H9 (cell line): Measurements from ENCODE around the gene MAGOH. TPM values are rescaled to one million over a fixed set of nuclear protein-coding genes. Genes with fewer than 3 reads are reported as not detected.

Experiments
- DNase-seq: peaks from one replicate; pipeline ENCODE4 v3.0.0-alpha.2; 2017
- H2AFZ ChIP-seq: one replicate; pipeline ENCODE4 v1.6.1; 2013; ENCODE audit warnings: mild to moderate bottlenecking, low read length, control low read depth, moderate library complexity
- H2AK5ac ChIP-seq: 2 replicates; pipeline ENCODE4 v1.6.1; 2013; ENCODE audit warnings: low read length, control low read depth, mixed read lengths; ENCODE audit not compliant: insufficient read length
- H2BK120ac ChIP-seq: one replicate; pipeline ENCODE4 v1.6.1; 2013; ENCODE audit warnings: low read depth, mild to moderate bottlenecking, low read length, control low read depth, inconsistent platforms; ENCODE audit not compliant: poor library complexity, severe bottlenecking
- H2BK12ac ChIP-seq: 2 replicates; pipeline ENCODE4 v1.6.1; 2013; ENCODE audit warnings: low read length, control low read depth, mixed read lengths, low read depth; ENCODE audit not compliant: insufficient read length
- H2BK15ac ChIP-seq: 2 replicates; pipeline ENCODE4 v1.6.1; 2013; ENCODE audit warnings: low read depth, low read length, control low read depth
- H2BK20ac ChIP-seq: one replicate; pipeline ENCODE4 v1.6.1; 2013; ENCODE audit warnings: low read depth, mild to moderate bottlenecking, low read length, control low read depth, inconsistent platforms; ENCODE audit not compliant: poor library complexity, severe bottlenecking
- H2BK5ac ChIP-seq: 2 replicates; pipeline ENCODE4 v1.6.1; 2013; ENCODE audit warnings: low read length, control low read depth, mixed read lengths; ENCODE audit not compliant: insufficient read length
- H3K14ac ChIP-seq: 2 replicates; pipeline ENCODE4 v1.6.1; 2013; ENCODE audit warnings: low read length, control low read depth; ENCODE audit not compliant: insufficient read depth
- H3K18ac ChIP-seq: 2 replicates; pipeline ENCODE4 v1.6.1; 2013; ENCODE audit warnings: low read depth, mild to moderate bottlenecking, mixed read lengths, low read length, control low read depth; ENCODE audit not compliant: insufficient read length
- H3K23ac ChIP-seq: 2 replicates; pipeline ENCODE4 v1.6.1; 2013; ENCODE audit warnings: low read length, control low read depth, mixed read lengths, low read depth; ENCODE audit not compliant: insufficient read length
- H3K23me2 ChIP-seq: 2 replicates; pipeline ENCODE4 v1.6.1; 2013; ENCODE audit warnings: low read depth, mild to moderate bottlenecking, mixed read lengths, low read length, control low read depth; ENCODE audit not compliant: insufficient read length, poor library complexity, severe bottlenecking
- H3K27ac ChIP-seq: 2 replicates; pipeline ENCODE4 v1.5.1; 2013; ENCODE audit warnings: low read length, control low read depth, mixed read lengths, low read depth; ENCODE audit not compliant: insufficient read length
- H3K27me3 ChIP-seq: 2 replicates; pipeline ENCODE4 v1.6.1; 2013; ENCODE audit warnings: low read length, control low read depth, inconsistent platforms; ENCODE audit not compliant: insufficient read depth
- H3K4ac ChIP-seq: 2 replicates; pipeline ENCODE4 v1.6.1; 2013; ENCODE audit warnings: low read depth, mild to moderate bottlenecking, control low read depth, inconsistent platforms, low read length, moderate library complexity
- H3K4me1 ChIP-seq: 2 replicates; pipeline ENCODE4 v1.6.1; 2013; ENCODE audit warnings: low read length, control low read depth, inconsistent platforms; ENCODE audit not compliant: insufficient read depth
- H3K4me2 ChIP-seq: 2 replicates; pipeline ENCODE4 v1.6.1; 2013; ENCODE audit warnings: low read length, control low read depth, mixed read lengths; ENCODE audit not compliant: insufficient read length, insufficient read depth
- H3K56ac ChIP-seq: 2 replicates; pipeline ENCODE4 v1.6.1; 2013; ENCODE audit warnings: low read depth, mild to moderate bottlenecking, mixed read lengths, low read length, control low read depth; ENCODE audit not compliant: insufficient read length
- H3K79me1 ChIP-seq: 2 replicates; pipeline ENCODE4 v1.6.1; 2013; ENCODE audit warnings: low read depth, mild to moderate bottlenecking, moderate library complexity, low read length, control low read depth, inconsistent platforms; ENCODE audit not compliant: insufficient read depth, poor library complexity, severe bottlenecking
- H3K79me2 ChIP-seq: 2 replicates; pipeline ENCODE4 v1.6.1; 2013; ENCODE audit warnings: low read length, control low read depth, inconsistent platforms; ENCODE audit not compliant: insufficient read depth
- H3K9ac ChIP-seq: 2 replicates; pipeline ENCODE4 v1.6.1; 2013; ENCODE audit warnings: low read length, control low read depth, mixed read lengths; ENCODE audit not compliant: insufficient read length; ENCODE audit errors: extremely low read depth
- H3K9me3 ChIP-seq: one replicate; pipeline ENCODE4 v1.6.1; 2013; ENCODE audit warnings: low read depth, low read length, inconsistent platforms; ENCODE audit not compliant: control insufficient read depth
- H3T11ph ChIP-seq: one replicate; pipeline ENCODE4 v1.6.1; 2013; ENCODE audit warnings: mild to moderate bottlenecking, low read length, control low read depth, inconsistent platforms
- H4K20me1 ChIP-seq: one replicate; pipeline ENCODE4 v1.6.1; 2013; ENCODE audit not compliant: control insufficient read depth, insufficient read length, insufficient read depth
- H4K5ac ChIP-seq: 2 replicates; pipeline ENCODE4 v1.6.1; 2013; ENCODE audit warnings: low read depth, mild to moderate bottlenecking, mixed read lengths, low read length, control low read depth; ENCODE audit not compliant: insufficient read length
- H4K8ac ChIP-seq: replicated peaks from 2 replicates; pipeline ENCODE4 v1.6.1; 2013; ENCODE audit warnings: low read length, control low read depth, mixed read lengths, low read depth; ENCODE audit not compliant: insufficient read length
- H4K91ac ChIP-seq: 2 replicates; pipeline ENCODE4 v1.6.1; 2013; ENCODE audit warnings: low read depth, mild to moderate bottlenecking, moderate library complexity, mixed read lengths, low read length, control low read depth; ENCODE audit not compliant: insufficient read length
- H3K27ac Mint-ChIP-seq, 3 experiments: 2 replicates in 2 of 3; 3 replicates in 1 of 3; pipeline ENCODE4 v1.8.0; 2020 to 2021; ENCODE audit warnings: mixed read lengths in 3 of 3, mild to moderate bottlenecking in 1 of 3, moderate library complexity in 1 of 3
- H3K27me3 Mint-ChIP-seq: 2 replicates; pipeline ENCODE4 v1.8.0; 2021; ENCODE audit warnings: low read depth, mild to moderate bottlenecking, moderate library complexity, mixed read lengths
- H3K36me3 Mint-ChIP-seq, 3 experiments: 2 replicates in 2 of 3; 3 replicates in 1 of 3; pipeline ENCODE4 v1.8.0; 2020 to 2021; ENCODE audit warnings: low read depth in 3 of 3, mixed read lengths in 3 of 3; ENCODE audit not compliant: insufficient read depth in 1 of 3
- H3K4me1 Mint-ChIP-seq, 2 experiments: 2 replicates each; pipeline ENCODE4 v1.8.0; 2020; ENCODE audit warnings: mixed read lengths in 2 of 2
- H3K4me3 Mint-ChIP-seq, 2 experiments: 2 replicates in 1 of 2; 3 replicates in 1 of 2; pipeline ENCODE4 v1.8.0; 2020 to 2021; ENCODE audit warnings: mild to moderate bottlenecking in 2 of 2, mixed read lengths in 2 of 2, moderate library complexity in 1 of 2
- H3K9me3 Mint-ChIP-seq, 2 experiments: 2 replicates in 1 of 2; 3 replicates in 1 of 2; pipeline ENCODE4 v1.8.0; 2020; ENCODE audit warnings: mild to moderate bottlenecking in 2 of 2, mixed read lengths in 2 of 2, moderate library complexity in 1 of 2
- total RNA-seq: library from RNA; stranded (reverse); gene quantifications from 2 replicates; pipeline ENCODE4 v1.2.1, GENCODE V29; 2021
- TF ChIP-seq, protein P1 (sequence below): fragments of 200-600 bp; sonication (generic); conservative IDR thresholded peaks from 3 replicates; pipeline ENCODE4 v1.8.0; 2021; ENCODE audit warnings: antibody characterized with exemption, mild to moderate bottlenecking

Gene MAGOH
- total RNA-seq, 1 experiment from 2014 or later, result 81.2 TPM

DNA sequence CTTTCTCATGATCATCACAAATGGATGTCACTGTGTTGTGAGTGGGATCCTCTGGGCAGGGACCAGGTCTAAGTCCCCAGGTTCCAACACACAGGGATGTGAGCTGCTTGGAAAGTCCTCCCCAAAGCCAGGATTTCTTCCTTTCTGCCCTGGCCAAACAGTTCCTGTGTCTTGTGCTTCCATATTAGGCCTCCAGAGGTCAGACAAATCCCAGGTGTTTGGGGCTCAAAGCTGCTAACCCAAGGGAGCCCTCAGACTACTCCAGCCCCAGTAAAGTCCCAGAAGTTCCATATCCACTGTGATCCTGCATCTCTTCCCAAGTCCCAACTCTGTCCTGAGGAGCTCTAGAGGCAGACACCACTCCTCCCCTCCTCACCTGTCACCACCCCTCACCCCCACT, 27.7 kb upstream of the MAGOH start:
- no peak overlapping the region for H3K27ac ChIP-seq
- no peak overlapping the region for H4K91ac ChIP-seq
- H3K79me1 ChIP-seq, result no peaks in the 10 kb centered on the region
- Mint-ChIP-seq H3K36me3 (peaks cover 46 to 92% (median 75%) of the 10 kb centered on the region in 3 experiments; a peak in 6 of 7 replicates), H3K27ac (peak overlapping the region in 1 of 3 experiments; percentile 81; a peak in 1 of 7 replicates), H3K9me3 (no peaks in the 10 kb centered on the region), H3K27me3 (no peaks in the 10 kb centered on the region), H3K4me3 (no peak overlapping the region), H3K4me1 (no peaks in the 10 kb centered on the region)
- no peak overlapping the region for H2BK20ac ChIP-seq
- no peaks in the 10 kb centered on the region for H3K4me1 ChIP-seq
- H2BK120ac ChIP-seq, result no peak overlapping the region
- H3K56ac ChIP-seq, result no peak overlapping the region
- H3K4ac ChIP-seq, result no peak overlapping the region
- no peaks in the 10 kb centered on the region for H3K79me2 ChIP-seq
- no peak overlapping the region for H4K5ac ChIP-seq
- no peak overlapping the region for H2BK15ac ChIP-seq
- no peak overlapping the region for H2BK12ac ChIP-seq
- H3K9ac ChIP-seq, result no peak overlapping the region
- TF ChIP-seq, protein P1, sequence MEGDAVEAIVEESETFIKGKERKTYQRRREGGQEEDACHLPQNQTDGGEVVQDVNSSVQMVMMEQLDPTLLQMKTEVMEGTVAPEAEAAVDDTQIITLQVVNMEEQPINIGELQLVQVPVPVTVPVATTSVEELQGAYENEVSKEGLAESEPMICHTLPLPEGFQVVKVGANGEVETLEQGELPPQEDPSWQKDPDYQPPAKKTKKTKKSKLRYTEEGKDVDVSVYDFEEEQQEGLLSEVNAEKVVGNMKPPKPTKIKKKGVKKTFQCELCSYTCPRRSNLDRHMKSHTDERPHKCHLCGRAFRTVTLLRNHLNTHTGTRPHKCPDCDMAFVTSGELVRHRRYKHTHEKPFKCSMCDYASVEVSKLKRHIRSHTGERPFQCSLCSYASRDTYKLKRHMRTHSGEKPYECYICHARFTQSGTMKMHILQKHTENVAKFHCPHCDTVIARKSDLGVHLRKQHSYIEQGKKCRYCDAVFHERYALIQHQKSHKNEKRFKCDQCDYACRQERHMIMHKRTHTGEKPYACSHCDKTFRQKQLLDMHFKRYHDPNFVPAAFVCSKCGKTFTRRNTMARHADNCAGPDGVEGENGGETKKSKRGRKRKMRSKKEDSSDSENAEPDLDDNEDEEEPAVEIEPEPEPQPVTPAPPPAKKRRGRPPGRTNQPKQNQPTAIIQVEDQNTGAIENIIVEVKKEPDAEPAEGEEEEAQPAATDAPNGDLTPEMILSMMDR, result peak; percentile 57
- no peaks in the 10 kb centered on the region for H3K27me3 ChIP-seq
- no peak overlapping the region for H3K14ac ChIP-seq
- no peaks in the 10 kb centered on the region for H4K20me1 ChIP-seq
- H2BK5ac ChIP-seq, result no peak overlapping the region
- no peak overlapping the region for H3K18ac ChIP-seq
- H3K9me3 ChIP-seq, result no peaks in the 10 kb centered on the region
- DNase-seq, result no peak
- no peak overlapping the region for H4K8ac ChIP-seq
- H2AFZ ChIP-seq, result no peak overlapping the region
- H3K23me2 ChIP-seq, result no peaks in the 10 kb centered on the region
- no peak overlapping the region for H2AK5ac ChIP-seq
- no peak overlapping the region for H3K23ac ChIP-seq
- H3T11ph ChIP-seq, result no peak overlapping the region
- H3K4me2 ChIP-seq, result no peak overlapping the region
